Hypothalamus (tissue), 51 donors: Measurements from ENCODE around the gene GCNT1.
"Not testable (repeated sequence)": the region's sequence is repeated elsewhere in the genome, so short reads cannot be mapped to it uniquely, and the experiment has no call there.

Source experiments
- DNase-seq, 51 donors: peaks; one replicate each; lab custom pipeline; 2025; lab: John Stamatoyannopoulos, UW

GCNT1 gene

GRCh38 chr9:76441551-76442322 lies 17.2 kb upstream of the GCNT1 start:
- DNase-seq, result no peak

- no peak for DNase-seq
These were observed 15.1 kb upstream of the GCNT1 start for GRCh38 chr9:76443887-76444286.

- no peak for DNase-seq
These were observed 14.6 kb upstream of the GCNT1 start for GRCh38 chr9:76444322-76444929.

- no peak for DNase-seq
These were observed 13.0 kb upstream of the GCNT1 start for GRCh38 chr9:76445976-76446375.

GRCh38 chr9:76448501-76448900 lies 10.5 kb upstream of the GCNT1 start:
- no peak for DNase-seq

GRCh38 chr9:76451234-76451633 lies 7.7 kb upstream of the GCNT1 start:
- no peak for DNase-seq

GRCh38 chr9:76452839-76453238 lies 6.1 kb upstream of the GCNT1 start:
- no peak for DNase-seq

- no peak for DNase-seq
These were observed 5.2 kb upstream of the GCNT1 start for GRCh38 chr9:76453785-76454184.

GRCh38 chr9:76454311-76454710 lies 4.7 kb upstream of the GCNT1 start:
- no peak for DNase-seq

GRCh38 chr9:76456202-76456926 lies 2.6 kb upstream of the GCNT1 start:
- no peak for DNase-seq

GRCh38 chr9:76459694-76460635 lies 983 bp downstream of the GCNT1 start:
- peak in 8 of 51 donors; percentile 1 to 72 (median 16) for DNase-seq

- no peak for DNase-seq
These were observed 3.1 kb downstream of the GCNT1 start for GRCh38 chr9:76462126-76462525.

GRCh38 chr9:76463211-76463610 lies 4.2 kb downstream of the GCNT1 start:
- no peak for DNase-seq

- DNase-seq, result no peak
These were observed 5.7 kb downstream of the GCNT1 start for GRCh38 chr9:76464706-76465105.

- DNase-seq, result no peak
These were observed 6.7 kb downstream of the GCNT1 start for GRCh38 chr9:76465442-76466298.

- no peak for DNase-seq
These were observed 7.3 kb downstream of the GCNT1 start for GRCh38 chr9:76466299-76466605.

- DNase-seq, result no peak
These were observed 15.4 kb downstream of the GCNT1 start for GRCh38 chr9:76474419-76474818.

- DNase-seq, result no peak
These were observed 16.7 kb downstream of the GCNT1 start for GRCh38 chr9:76475686-76476085.

GRCh38 chr9:76477818-76478217 lies 18.8 kb downstream of the GCNT1 start:
- DNase-seq, result not testable (repeated sequence)

GRCh38 chr9:76478226-76478625 lies 19.2 kb downstream of the GCNT1 start:
- no peak for DNase-seq
